Activated CD8-positive, alpha-beta memory T cell treated with anti-CD3 and anti-CD28 coated beads for 36 hours (primary cell): ENCODE data around the gene HYCC1. TPM values are rescaled to one million over a fixed set of nuclear protein-coding genes. Genes with fewer than 3 reads are reported as not detected.

Experiments used
- CTCF ChIA-PET: fragments of 350-600 bp; sonication (Branson Sonifier 250); formaldehyde crosslinking; loops from one replicate; lab custom pipeline; 2021; ENCODE audit warnings: antibody characterized with exemption; lab: Charles Lee
- POLR2A ChIA-PET: fragments of 350-600 bp; sonication (Branson Sonifier 250); formaldehyde crosslinking; loops from one replicate; lab custom pipeline; 2021; ENCODE audit warnings: antibody characterized with exemption; lab: Charles Lee
- total RNA-seq, 2 experiments: library from RNA; stranded (reverse); gene quantifications; one replicate each; pipeline ENCODE4 v1.2.3, GENCODE V29; 2021

Gene HYCC1
- total RNA-seq, 2 experiments from 2014 or later = 27.8 to 28.0 TPM

GRCh38 chr7:23020742-23021401 is 6.9 kb upstream of the HYCC1 start:
- ChIA-PET POLR2A (no interaction called here), CTCF (interaction anchor here (1.0 to 1.3 kb wide), 3 partner anchors 8 to 160 kb away, joined by 3 to 4 read pairs (median 3); no protein-coding TSS in a partner anchor)

GRCh38 chr7:23018750-23019149 is 4.8 kb upstream of the HYCC1 start:
- CTCF ChIA-PET = no interaction called here
- POLR2A ChIA-PET = no interaction called here

GRCh38 chr7:23017309-23017708 is 3.4 kb upstream of the HYCC1 start:
- CTCF ChIA-PET = no interaction called here

GRCh38 chr7:23016345-23017253 is 2.7 kb upstream of the HYCC1 start:
- CTCF ChIA-PET = no interaction called here

More at GRCh38 chr7:23017309-23017708, 3.4 kb upstream of the HYCC1 start:
- POLR2A ChIA-PET = no interaction called here

GRCh38 chr7:23014681-23015080 is 751 bp upstream of the HYCC1 start:
- CTCF ChIA-PET = interaction anchor here (0.6 kb wide), 1 partner anchor 40 kb away, joined by 3 read pairs; no protein-coding TSS in a partner anchor
- POLR2A ChIA-PET = no interaction called here

More at GRCh38 chr7:23016345-23017253, 2.7 kb upstream of the HYCC1 start:
- POLR2A ChIA-PET = no interaction called here

GRCh38 chr7:23012908-23013714 is 819 bp downstream of the HYCC1 start:
- ChIA-PET POLR2A (interaction anchor here (0.5 to 0.6 kb wide), 2 partner anchors 151 to 156 kb away, joined by 3 to 6 read pairs; no protein-coding TSS in a partner anchor), CTCF (interaction anchor here (1.0 kb wide), 2 partner anchors 9 to 43 kb away, joined by 3 to 4 read pairs; no protein-coding TSS in a partner anchor)

- CTCF ChIA-PET = interaction anchor here (1.0 kb wide), 2 partner anchors 10 to 43 kb away, joined by 3 to 4 read pairs; no protein-coding TSS in a partner anchor
- POLR2A ChIA-PET = no interaction called here
Measured at GRCh38 chr7:23012186-23012585, 1.7 kb downstream of the HYCC1 start.

GRCh38 chr7:23011222-23011924 is 2.6 kb downstream of the HYCC1 start:
- ChIA-PET CTCF (no interaction called here), POLR2A (no interaction called here)

- ChIA-PET CTCF (no interaction called here), POLR2A (no interaction called here)
Measured at GRCh38 chr7:23009303-23009702, 4.6 kb downstream of the HYCC1 start.

- POLR2A ChIA-PET = no interaction called here
Measured at GRCh38 chr7:23004247-23004520, 9.7 kb downstream of the HYCC1 start.

GRCh38 chr7:23003505-23004246 is 10.3 kb downstream of the HYCC1 start:
- ChIA-PET CTCF (interaction anchor here (1.1 kb wide), 1 partner anchor 52 kb away, joined by 3 read pairs; no protein-coding TSS in a partner anchor), POLR2A (no interaction called here)

More at GRCh38 chr7:23004247-23004520, 9.7 kb downstream of the HYCC1 start:
- CTCF ChIA-PET = interaction anchor here (1.1 kb wide), 1 partner anchor 51 kb away, joined by 3 read pairs; no protein-coding TSS in a partner anchor

GRCh38 chr7:23002698-23003097 is 11.2 kb downstream of the HYCC1 start:
- ChIA-PET POLR2A (no interaction called here), CTCF (interaction anchor here (1.1 kb wide), 1 partner anchor 53 kb away, joined by 3 read pairs; no protein-coding TSS in a partner anchor)

GRCh38 chr7:23001610-23002009 is 12.3 kb downstream of the HYCC1 start:
- POLR2A ChIA-PET = interaction anchor here (0.5 kb wide), 1 partner anchor 1333 kb away, joined by 3 read pairs; no protein-coding TSS in a partner anchor
- CTCF ChIA-PET = interaction anchor here (1.1 kb wide), 1 partner anchor 54 kb away, joined by 3 read pairs; no protein-coding TSS in a partner anchor

GRCh38 chr7:23000597-23001360 is 13.2 kb downstream of the HYCC1 start:
- POLR2A ChIA-PET = no interaction called here
- CTCF ChIA-PET = no interaction called here

- POLR2A ChIA-PET = no interaction called here
- CTCF ChIA-PET = no interaction called here
Measured at GRCh38 chr7:22998519-22998896, 15.4 kb downstream of the HYCC1 start.

GRCh38 chr7:22997871-22998518 is 15.9 kb downstream of the HYCC1 start:
- ChIA-PET CTCF (no interaction called here), POLR2A (interaction anchor here (0.5 kb wide), 1 partner anchor 141 kb away, joined by 4 read pairs; no protein-coding TSS in a partner anchor)
